Right atrium auricular region (tissue), 2 donors: ENCODE data around the gene IMPA2. TPM values are rescaled to one million over a fixed set of nuclear protein-coding genes. Genes with fewer than 3 reads are reported as not detected.

Experiments used
- DNase-seq: peaks from one replicate; pipeline ENCODE4 v3.0.0-alpha.2; 2019; ENCODE audit warnings: low spot score
- H3K27ac ChIP-seq, 2 donors: fragments of 200-600 bp; sonication (generic); 1 replicate in 1 of 2; 2 replicates in 1 of 2; pipeline ENCODE4 v1.5.1; 2016 to 2019
- H3K27me3 ChIP-seq, 2 donors: fragments of 200-600 bp; sonication (generic); one replicate each; pipeline versions ENCODE4 v1.5.1 to v1.6.0; 2017 to 2019
- H3K36me3 ChIP-seq: fragments of 200-600 bp; sonication (generic); one replicate; pipeline ENCODE4 v1.5.1; 2016
- H3K4me1 ChIP-seq, 2 donors: fragments of 200-600 bp; sonication (generic); one replicate each; pipeline versions ENCODE4 v1.5.1 to v1.6.0; 2017 to 2019
- H3K4me3 ChIP-seq, 2 donors: fragments of 200-600 bp; sonication (generic); 1 replicate in 1 of 2; 2 replicates in 1 of 2; pipeline ENCODE4 v1.5.1; 2017 to 2019; ENCODE audit warnings: mild to moderate bottlenecking in 1 of 2, moderate library complexity in 1 of 2
- H3K9me3 ChIP-seq, 2 donors: fragments of 200-600 bp; sonication (generic); one replicate each; pipeline ENCODE4 v1.5.1; 2019
- CTCF ChIP-seq, 2 donors: fragments of 200-600 bp; sonication (generic); IDR thresholded peaks; one replicate each; pipeline ENCODE4 v1.5.1; 2019; ENCODE audit warnings: antibody characterized with exemption in 2 of 2
- total RNA-seq, 2 donors: library from RNA; depleted of rRNA; stranded (reverse); fragments of >200 nt; gene quantifications; one replicate each; pipeline ENCODE4 v1.1.0, GENCODE V29; 2016

Gene IMPA2
- total RNA-seq, 2 donors from 2014 or later: 20.2 to 22.9 TPM

DNA sequence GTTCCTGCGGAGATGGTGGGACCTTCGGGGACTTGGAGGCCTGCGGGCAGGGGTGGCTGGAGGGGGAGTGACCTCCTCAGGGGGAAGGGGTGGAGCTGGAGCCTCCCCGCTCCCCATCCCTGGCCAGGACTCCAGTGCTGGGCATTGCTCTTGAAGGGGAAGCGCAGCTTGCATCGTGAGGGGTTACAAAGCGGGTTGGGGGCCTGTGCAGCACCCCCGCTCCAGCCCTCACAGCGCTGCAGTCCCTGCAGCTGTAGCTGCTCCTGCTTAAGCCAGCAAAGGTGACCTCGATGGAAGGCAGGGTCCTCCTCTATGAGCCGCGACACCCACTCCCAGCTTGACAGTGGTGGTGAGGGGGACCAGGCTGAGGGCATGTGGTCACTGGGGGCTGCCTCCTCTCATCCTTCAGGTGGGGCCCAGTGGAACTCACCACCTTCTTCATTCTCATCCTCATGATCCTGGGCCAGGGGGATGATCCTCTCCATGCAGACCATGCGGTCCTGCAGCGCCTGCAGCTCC lies 75.6 kb downstream of the IMPA2 start:
- no peak overlapping the region for H3K27ac ChIP-seq
- DNase-seq: no peak
- TF ChIP-seq CTCF (IDR thresholded peaks at IDR 0.05): no peak
- no peaks in the 10 kb centered on the region for H3K9me3 ChIP-seq
- H3K4me1 ChIP-seq: no peaks in the 10 kb centered on the region
- H3K36me3 ChIP-seq: no peaks in the 10 kb centered on the region
- no peaks in the 10 kb centered on the region for H3K27me3 ChIP-seq
- no peak overlapping the region for H3K4me3 ChIP-seq

- Histone ChIP-seq H3K4me1 (no peaks in the 10 kb centered on the region), H3K4me3 (no peak overlapping the region), H3K27ac (no peak overlapping the region), H3K36me3 (no peaks in the 10 kb centered on the region), H3K9me3 (no peaks in the 10 kb centered on the region), H3K27me3 (no peaks in the 10 kb centered on the region)
- DNase-seq: no peak
- no peak for TF ChIP-seq CTCF (IDR thresholded peaks at IDR 0.05)
Observed at GRCh38 chr18:12057419-12058039, 76.2 kb downstream of the IMPA2 start.

DNA sequence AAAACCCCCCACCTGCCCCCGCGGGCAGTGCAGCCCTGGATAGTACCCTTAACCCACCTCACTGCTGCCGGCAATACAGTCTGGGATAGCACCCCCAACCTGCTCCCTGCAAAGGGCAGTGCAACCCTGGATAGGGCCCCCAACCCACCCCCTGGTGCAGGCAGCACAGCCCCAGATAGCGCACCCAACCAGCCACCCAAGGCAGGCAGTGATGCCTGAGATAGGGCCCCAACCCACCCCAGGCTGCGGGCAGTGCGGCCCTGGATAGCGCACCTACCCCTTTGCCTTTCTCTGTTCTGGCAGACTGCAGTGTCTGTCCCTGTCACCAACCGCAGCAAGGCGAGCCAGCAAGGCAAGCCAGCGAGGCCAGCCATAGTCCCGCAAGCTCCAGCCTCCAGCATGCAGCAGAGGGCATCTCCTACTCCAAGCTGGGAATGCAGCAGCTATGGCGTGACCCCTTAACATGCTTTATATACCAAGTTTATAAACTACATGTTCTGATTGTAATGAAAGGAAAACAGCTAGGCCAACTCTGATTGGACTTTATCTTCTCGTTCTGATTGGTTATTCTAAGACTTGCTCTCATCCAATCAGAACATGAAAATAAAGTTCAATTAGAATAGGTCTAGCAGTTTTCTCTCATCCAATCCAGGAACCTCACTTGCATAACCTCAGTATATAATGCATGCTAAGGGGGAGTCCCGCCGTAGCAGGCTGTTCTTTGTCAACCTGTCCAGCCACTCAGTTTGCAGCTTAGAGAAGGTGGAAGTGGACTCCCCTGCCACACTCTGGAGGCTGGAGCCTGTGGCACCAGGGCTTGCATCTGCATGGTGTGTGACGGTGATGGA lies 78.3 kb downstream of the IMPA2 start:
- Histone ChIP-seq H3K4me3 (no peak overlapping the region), H3K4me1 (no peaks in the 10 kb centered on the region), H3K27me3 (no peaks in the 10 kb centered on the region), H3K27ac (no peak overlapping the region), H3K36me3 (no peaks in the 10 kb centered on the region), H3K9me3 (no peaks in the 10 kb centered on the region)
- TF ChIP-seq CTCF (IDR thresholded peaks at IDR 0.05): no peak
- no peak for DNase-seq

GRCh38 chr18:12060182-12060870 lies 79.0 kb downstream of the IMPA2 start:
- TF ChIP-seq CTCF (IDR thresholded peaks at IDR 0.05): no peak
- no peak for DNase-seq
- H3K9me3 ChIP-seq: no peaks in the 10 kb centered on the region
- no peaks in the 10 kb centered on the region for H3K36me3 ChIP-seq
- no peaks in the 10 kb centered on the region for H3K27me3 ChIP-seq
- no peak overlapping the region for H3K4me3 ChIP-seq
- H3K4me1 ChIP-seq: no peaks in the 10 kb centered on the region
- H3K27ac ChIP-seq: no peak overlapping the region

DNA sequence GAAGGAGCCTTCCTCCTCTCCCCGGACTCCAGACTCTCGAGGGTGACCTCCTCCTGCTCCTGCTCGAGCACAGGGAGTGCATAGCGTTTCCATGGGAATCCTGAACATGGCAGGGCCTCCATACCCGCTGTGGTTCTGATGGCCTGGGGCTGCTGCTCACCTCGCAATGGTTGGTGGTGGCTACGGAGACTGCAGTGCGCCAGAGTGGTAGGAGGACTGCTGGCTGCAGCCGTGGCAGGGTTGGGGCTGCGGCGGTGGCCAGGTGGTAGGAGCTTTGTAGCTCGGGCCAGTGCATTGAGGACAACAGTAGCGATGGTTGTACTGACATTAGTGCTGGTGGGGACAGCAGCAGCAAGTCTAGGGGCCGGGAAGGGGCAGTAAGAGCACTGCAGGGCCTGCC lies 80.4 kb downstream of the IMPA2 start:
- no peaks in the 10 kb centered on the region for H3K27me3 ChIP-seq
- TF ChIP-seq CTCF (IDR thresholded peaks at IDR 0.05): no peak
- DNase-seq: no peak

More for the DNA sequence above, 80.4 kb downstream of the IMPA2 start:
- Histone ChIP-seq H3K9me3 (no peaks in the 10 kb centered on the region), H3K4me3 (no peak overlapping the region), H3K27ac (no peak overlapping the region), H3K36me3 (no peaks in the 10 kb centered on the region), H3K4me1 (no peaks in the 10 kb centered on the region)
